ENCODE data around the gene VPS13D. TPM values are rescaled to one million over a fixed set of nuclear protein-coding genes. Genes with fewer than 3 reads are reported as not detected.

VPS13D gene
- total RNA-seq, 2 donors from 2014 or later: 54.0 to 63.3 TPM

GRCh38 chr1:12542616-12543592, 313.1 kb downstream of the VPS13D start:
- Histone ChIP-seq H3K36me3 (replicated peaks in 1 of 2; ENCODE audit: insufficient read depth in 1 of 2, low read depth in 2 of 2) (no peaks in the 10 kb centered on the region), H3K4me3 (no peak overlapping the region), H3K9me3 (no peaks in the 10 kb centered on the region), H3K27me3 (no peaks in the 10 kb centered on the region), H3K4me1 (peaks cover 25% of the 10 kb centered on the region), H3K27ac (no peak overlapping the region)
- TF ChIP-seq POLR2A (IDR thresholded peaks at IDR 0.05) (no peak), CTCF (IDR thresholded peaks at IDR 0.05) (no peak)
- intact Hi-C loops (cut with DNase I): no loop called here
- DNase-seq: no peak
- no peak for ATAC-seq
- WGBS, 2 donors: 76 to 93% methylated on average over 9 of the region's 9 CpGs

- 33 to 44% methylated on average over 9 of the region's 9 CpGs for WGBS, 2 donors
- Histone ChIP-seq H3K27ac (no peak overlapping the region), H3K4me3 (no peak overlapping the region), H3K4me1 (peaks cover 25% of the 10 kb centered on the region), H3K36me3 (replicated peaks in 1 of 2; ENCODE audit: insufficient read depth in 1 of 2, low read depth in 2 of 2) (no peaks in the 10 kb centered on the region), H3K9me3 (no peaks in the 10 kb centered on the region), H3K27me3 (no peaks in the 10 kb centered on the region)
- ATAC-seq (no peak), DNase-seq (no peak)
- intact Hi-C loops (cut with DNase I): no loop called here
- TF ChIP-seq CTCF (IDR thresholded peaks at IDR 0.05) (no peak), POLR2A (IDR thresholded peaks at IDR 0.05) (no peak)
Measured at GRCh38 chr1:12543740-12544154, 313.9 kb downstream of the VPS13D start.

- Histone ChIP-seq H3K36me3 (replicated peaks in 1 of 2; ENCODE audit: insufficient read depth in 1 of 2, low read depth in 2 of 2) (no peaks in the 10 kb centered on the region), H3K27me3 (no peaks in the 10 kb centered on the region), H3K27ac (no peak overlapping the region), H3K9me3 (no peaks in the 10 kb centered on the region), H3K4me3 (no peak overlapping the region), H3K4me1 (peaks cover 26% of the 10 kb centered on the region)
- WGBS, 2 donors: 78 to 79% methylated on average over 4 of the region's 4 CpGs
- intact Hi-C loops (cut with DNase I): no loop called here
- TF ChIP-seq CTCF (IDR thresholded peaks at IDR 0.05) (no peak), POLR2A (IDR thresholded peaks at IDR 0.05) (no peak)
- ATAC-seq (no peak), DNase-seq (no peak)
Measured at GRCh38 chr1:12544357-12544756, 314.5 kb downstream of the VPS13D start.

GRCh38 chr1:12544992-12545391, 315.2 kb downstream of the VPS13D start:
- TF ChIP-seq POLR2A (IDR thresholded peaks at IDR 0.05) (no peak), CTCF (IDR thresholded peaks at IDR 0.05) (no peak)
- peak overlapping the region in 1 of 4 donors; percentile 7 for H3K27ac ChIP-seq
- WGBS, 2 donors: 47 to 48% methylated on average over 8 of the region's 8 CpGs
- H3K27me3 ChIP-seq: no peaks in the 10 kb centered on the region
- no peaks in the 10 kb centered on the region for H3K9me3 ChIP-seq
- H3K4me3 ChIP-seq: no peak overlapping the region
- ATAC-seq: peak; percentile 33
- H3K4me1 ChIP-seq: peaks cover 29% of the 10 kb centered on the region
- DNase-seq: peak in 1 of 4 donors; percentile 32
- intact Hi-C loops (cut with DNase I): no loop called here
- H3K36me3 ChIP-seq (replicated peaks in 1 of 2; ENCODE audit: insufficient read depth in 1 of 2, low read depth in 2 of 2): no peaks in the 10 kb centered on the region

All from body of pancreas (tissue), 4 donors.